SW480 (cell line): ENCODE measurements around the gene PUS3.

Experiments used
- DNase-seq: peaks from one replicate; pipeline ENCODE4 v3.0.0-alpha.2; 2016; ENCODE audit warnings: low spot score

Gene PUS3

GRCh38 chr11:125941619-125942611, 38.9 kb upstream of the PUS3 start:
- peak; percentile 49 for DNase-seq

GRCh38 chr11:125941267-125941618, 38.2 kb upstream of the PUS3 start:
- no peak for DNase-seq

- no peak for DNase-seq
Measured at GRCh38 chr11:125940145-125940544, 37.1 kb upstream of the PUS3 start.

- no peak for DNase-seq
Measured at GRCh38 chr11:125939081-125939521, 36.1 kb upstream of the PUS3 start.

- DNase-seq = no peak
Measured at GRCh38 chr11:125938418-125938817, 35.4 kb upstream of the PUS3 start.

- no peak for DNase-seq
Measured at GRCh38 chr11:125935618-125936199, 32.7 kb upstream of the PUS3 start.

GRCh38 chr11:125935056-125935455, 32.0 kb upstream of the PUS3 start:
- DNase-seq = no peak

- DNase-seq = no peak
Measured at GRCh38 chr11:125934473-125934872, 31.5 kb upstream of the PUS3 start.

- DNase-seq = no peak
Measured at GRCh38 chr11:125933030-125933813, 30.2 kb upstream of the PUS3 start.

GRCh38 chr11:125932301-125932700, 29.3 kb upstream of the PUS3 start:
- DNase-seq = no peak

- no peak for DNase-seq
Measured at GRCh38 chr11:125931668-125932067, 28.7 kb upstream of the PUS3 start.

GRCh38 chr11:125931116-125931515, 28.1 kb upstream of the PUS3 start:
- no peak for DNase-seq

GRCh38 chr11:125930076-125930450, 27.1 kb upstream of the PUS3 start:
- DNase-seq = no peak

GRCh38 chr11:125929445-125930075, 26.6 kb upstream of the PUS3 start:
- no peak for DNase-seq

GRCh38 chr11:125926682-125927081, 23.7 kb upstream of the PUS3 start:
- DNase-seq = no peak

- no peak for DNase-seq
Measured at GRCh38 chr11:125925804-125926203, 22.8 kb upstream of the PUS3 start.

GRCh38 chr11:125925247-125925740, 22.3 kb upstream of the PUS3 start:
- no peak for DNase-seq

GRCh38 chr11:125924384-125925007, 21.5 kb upstream of the PUS3 start:
- DNase-seq = no peak

- DNase-seq = no peak
Measured at GRCh38 chr11:125923633-125924032, 20.6 kb upstream of the PUS3 start.

- peak; percentile 75 for DNase-seq
Measured at GRCh38 chr11:125923012-125923579, 20.1 kb upstream of the PUS3 start.

- no peak for DNase-seq
Measured at GRCh38 chr11:125922156-125922555, 19.1 kb upstream of the PUS3 start.
